Erythroblast (primary cell): ENCODE data around the gene SH3RF2.
"Not testable (repeated sequence)": the region's sequence is repeated elsewhere in the genome, so short reads cannot be mapped to it uniquely, and the experiment has no call there.

Source experiments
- GATA1 ChIP-seq: IDR thresholded peaks from 2 replicates; pipeline ENCODE4 v1.6.1; 2011; ENCODE audit warnings: low read depth, mild to moderate bottlenecking, control low read depth, low read length, moderate library complexity
- POLR2A ChIP-seq: IDR thresholded peaks from 2 replicates; pipeline ENCODE4 v1.6.1; 2011; ENCODE audit warnings: mild to moderate bottlenecking, low read length

- not testable (repeated sequence) for TF ChIP-seq POLR2A, GATA1
These were observed 172.5 kb downstream of the SH3RF2 start for GRCh38 chr5:146108870-146109269.
